Stimulated activated CD8-positive, alpha-beta memory T cell treated with anti-CD3 and anti-CD28 coated beads, Interleukin-7, amount 100 ng/mL, for 48 hours (primary cell): ENCODE measurements around the gene CXCR6.
"Not testable (repeated sequence)": the region's sequence is repeated elsewhere in the genome, so short reads cannot be mapped to it uniquely, and the experiment has no call there.

Experiments used
- DNase-seq, 2 donors: peaks; one replicate each; pipeline ENCODE4 v3.0.0-alpha.2; 2020; ENCODE audit warnings: low read depth in 1 of 2; ENCODE audit errors: extremely low read depth in 1 of 2

CXCR6 gene

DNA sequence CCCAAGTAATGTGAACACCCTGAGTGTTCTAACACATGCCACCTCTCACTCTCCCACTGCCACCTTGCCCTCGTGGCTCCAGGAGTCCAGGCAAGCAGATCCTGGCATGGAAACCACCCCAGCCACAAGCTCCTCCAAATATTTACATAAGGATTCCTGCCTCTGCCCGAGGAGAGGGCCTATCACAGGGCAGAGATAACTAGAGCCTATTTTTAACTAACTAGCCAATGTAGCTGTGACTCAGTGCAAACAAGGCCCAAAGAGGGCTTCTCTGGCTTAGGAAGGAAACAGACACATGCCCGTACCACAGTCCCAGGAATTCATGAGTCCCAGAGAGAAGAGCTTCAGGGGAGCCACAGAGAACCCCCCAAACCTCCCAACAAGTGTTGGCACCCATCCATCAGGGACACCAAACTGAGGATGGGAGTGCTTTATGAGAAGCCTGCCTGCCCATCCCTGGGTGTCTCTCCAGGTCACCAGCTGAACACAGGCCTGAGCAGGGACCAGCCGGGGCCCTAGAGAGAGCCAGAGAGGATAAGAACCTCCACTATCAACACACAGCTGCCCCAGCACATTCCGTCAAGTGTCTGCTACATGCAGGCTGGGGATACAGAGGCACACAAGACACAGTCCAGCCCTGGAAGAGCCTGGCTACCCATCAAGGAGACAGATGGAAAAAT, 43.2 kb downstream of the CXCR6 start:
- DNase-seq = no peak

DNA sequence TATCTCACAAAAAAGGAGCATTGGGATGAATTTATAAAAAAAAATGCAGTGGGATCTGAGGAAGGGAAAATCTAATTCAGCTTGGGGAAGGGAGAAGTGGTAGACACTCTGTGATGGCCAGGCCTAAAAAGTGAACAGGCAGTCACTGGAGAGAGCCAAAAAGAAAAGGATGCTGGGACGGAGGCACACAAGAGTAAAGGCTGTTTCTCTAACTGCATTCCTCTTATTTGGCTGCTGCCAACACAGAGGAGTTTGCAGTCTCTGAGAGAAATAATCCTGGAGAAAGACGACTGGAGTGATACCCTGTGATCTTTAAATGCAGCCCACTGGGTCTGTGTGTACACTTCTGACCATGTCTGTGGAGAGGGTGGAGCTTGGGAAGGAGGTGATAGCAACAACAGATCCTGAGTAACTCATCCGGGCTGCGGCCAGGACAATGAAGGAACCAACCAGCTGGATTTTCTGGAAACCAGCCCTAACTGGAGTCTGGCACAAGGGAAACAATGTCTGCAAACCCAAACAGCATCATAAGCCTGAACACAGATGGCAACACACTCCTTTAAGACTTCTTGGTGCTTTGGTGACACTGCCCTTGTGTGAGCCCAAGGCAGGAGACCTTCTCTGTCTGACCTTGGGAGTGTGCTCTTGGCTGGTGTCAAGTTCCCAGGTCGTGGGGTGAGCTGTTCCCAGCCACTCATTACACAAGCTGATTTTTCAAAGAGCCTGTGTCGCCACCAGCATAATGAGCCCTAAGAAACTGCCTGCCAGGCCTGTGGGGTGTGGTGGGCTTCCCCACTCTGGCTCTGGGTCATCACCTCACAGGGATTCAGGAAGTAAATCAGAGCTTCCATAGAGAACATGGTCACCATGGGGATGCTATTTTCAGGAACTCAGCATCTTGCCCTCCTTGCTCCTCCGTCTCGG, 44.4 kb downstream of the CXCR6 start:
- no peak for DNase-seq

- no peak for DNase-seq
Measured at GRCh38 chr3:45988362-45988761, 45.1 kb downstream of the CXCR6 start.

DNA sequence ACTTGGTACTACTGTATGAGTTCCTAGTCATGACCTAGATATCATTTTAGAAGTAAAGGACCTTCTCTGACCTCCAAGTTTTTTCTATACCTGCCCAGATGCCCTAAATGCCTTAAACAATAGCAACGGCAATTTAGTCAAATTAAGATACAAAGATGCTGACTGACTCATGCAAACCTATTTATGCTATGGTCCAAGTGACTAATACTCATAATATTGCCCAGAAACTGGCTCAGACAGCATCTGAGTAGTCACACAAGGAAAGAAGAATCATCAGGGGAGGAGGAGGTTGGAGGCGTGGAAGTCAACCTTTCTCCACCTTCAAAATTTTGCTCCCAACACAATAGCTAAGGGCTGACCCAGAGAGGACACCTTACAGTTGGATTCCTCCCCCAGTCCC, 45.5 kb downstream of the CXCR6 start:
- DNase-seq = no peak

GRCh38 chr3:45990181-45990580, 46.9 kb downstream of the CXCR6 start:
- no peak for DNase-seq

GRCh38 chr3:45991341-45991740, 48.1 kb downstream of the CXCR6 start:
- DNase-seq = no peak

- DNase-seq = no peak
Measured at GRCh38 chr3:45992133-45992729, 49.0 kb downstream of the CXCR6 start.

GRCh38 chr3:45992821-45993221, 49.6 kb downstream of the CXCR6 start:
- no peak for DNase-seq

DNA sequence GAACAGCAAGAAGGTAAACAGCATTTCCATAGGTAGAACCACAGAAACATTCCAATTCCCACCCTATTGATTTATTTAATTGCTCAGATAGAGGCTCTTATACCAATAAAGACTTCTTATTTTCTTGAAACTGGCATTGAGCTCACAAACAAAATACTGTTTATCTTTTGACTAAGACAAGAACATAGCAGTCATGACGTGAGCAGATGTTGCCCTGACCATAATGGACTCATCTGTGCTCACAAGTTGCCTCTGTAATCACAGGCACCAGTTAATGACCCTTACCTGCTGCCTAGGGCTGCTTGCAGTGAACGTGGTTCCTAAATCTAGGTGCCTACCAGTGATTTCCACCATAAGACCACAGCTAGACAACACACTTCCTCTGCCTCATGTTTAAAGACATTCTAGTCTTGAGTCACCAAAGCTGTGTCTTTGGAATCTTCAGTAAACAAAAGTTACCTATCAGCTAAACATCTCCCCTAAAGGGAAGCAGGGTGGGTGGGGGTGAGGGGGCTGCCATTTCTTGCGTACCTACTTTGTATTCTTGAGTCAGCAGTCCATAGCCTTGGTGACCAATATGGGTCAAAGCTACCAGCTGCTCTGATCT, 50.3 kb downstream of the CXCR6 start:
- DNase-seq = no peak

- peak; percentile 37 to 47 for DNase-seq
Measured at GRCh38 chr3:45994419-45995235, 51.4 kb downstream of the CXCR6 start.

- DNase-seq = peak; percentile 72 to 87
Measured at GRCh38 chr3:45995236-45996192, 52.2 kb downstream of the CXCR6 start, which contains the start of gene FYCO1. FYCO1 (minus strand) TSS chr3:45995824; CDS start chr3:45984910, 10,914 bp downstream.

GRCh38 chr3:45997499-45997898, 54.2 kb downstream of the CXCR6 start:
- DNase-seq = not testable (repeated sequence)

DNA sequence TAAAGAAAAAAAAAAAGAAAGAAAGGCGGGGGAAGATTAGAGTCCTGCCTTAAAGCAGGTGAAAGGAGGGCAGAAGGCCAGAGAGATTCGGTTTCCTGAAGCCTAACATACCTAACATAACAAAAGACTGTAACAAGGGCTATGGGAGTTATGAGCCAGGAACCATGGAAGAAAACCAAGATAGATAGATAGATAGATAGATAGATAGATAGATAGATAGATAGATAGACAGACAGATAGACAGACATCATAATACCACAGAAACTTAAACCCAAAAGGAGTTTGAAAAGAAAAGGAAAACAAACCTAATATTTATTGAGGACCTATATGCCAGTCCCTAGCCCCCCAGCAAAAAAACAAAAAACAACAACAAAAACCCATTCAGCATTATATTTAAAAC, 54.7 kb downstream of the CXCR6 start:
- no peak for DNase-seq
